ENCODE data around the gene PCID2.

DNA sequence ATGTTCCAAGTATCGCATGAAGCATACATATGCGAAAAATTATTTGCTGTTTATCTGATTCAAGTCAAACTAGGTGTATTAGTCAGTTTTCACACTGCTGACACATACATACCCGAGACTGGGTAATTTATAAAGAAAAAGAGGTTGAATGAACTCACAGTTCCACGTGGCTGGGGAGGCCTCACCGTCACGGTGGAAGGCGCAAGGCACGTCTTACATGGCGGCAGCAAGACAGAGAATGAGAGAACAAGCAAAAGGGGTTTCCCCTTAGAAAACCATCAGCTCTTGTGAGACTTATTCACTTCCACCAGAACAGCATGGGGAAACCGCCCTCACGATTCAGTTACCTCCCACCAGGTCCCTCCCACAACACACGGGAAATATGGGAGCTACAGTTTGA, 63.0 kb downstream of the PCID2 start:
- TF ChIP-seq, protein P1, sequence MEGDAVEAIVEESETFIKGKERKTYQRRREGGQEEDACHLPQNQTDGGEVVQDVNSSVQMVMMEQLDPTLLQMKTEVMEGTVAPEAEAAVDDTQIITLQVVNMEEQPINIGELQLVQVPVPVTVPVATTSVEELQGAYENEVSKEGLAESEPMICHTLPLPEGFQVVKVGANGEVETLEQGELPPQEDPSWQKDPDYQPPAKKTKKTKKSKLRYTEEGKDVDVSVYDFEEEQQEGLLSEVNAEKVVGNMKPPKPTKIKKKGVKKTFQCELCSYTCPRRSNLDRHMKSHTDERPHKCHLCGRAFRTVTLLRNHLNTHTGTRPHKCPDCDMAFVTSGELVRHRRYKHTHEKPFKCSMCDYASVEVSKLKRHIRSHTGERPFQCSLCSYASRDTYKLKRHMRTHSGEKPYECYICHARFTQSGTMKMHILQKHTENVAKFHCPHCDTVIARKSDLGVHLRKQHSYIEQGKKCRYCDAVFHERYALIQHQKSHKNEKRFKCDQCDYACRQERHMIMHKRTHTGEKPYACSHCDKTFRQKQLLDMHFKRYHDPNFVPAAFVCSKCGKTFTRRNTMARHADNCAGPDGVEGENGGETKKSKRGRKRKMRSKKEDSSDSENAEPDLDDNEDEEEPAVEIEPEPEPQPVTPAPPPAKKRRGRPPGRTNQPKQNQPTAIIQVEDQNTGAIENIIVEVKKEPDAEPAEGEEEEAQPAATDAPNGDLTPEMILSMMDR (IDR thresholded peaks at IDR 0.05; ENCODE audit: low read length): no peak
- TF ChIP-seq EZH2 (optimal IDR thresholded peaks at IDR 0.05; ENCODE audit: low read depth, low read length): no peak

Data from MM.1S (cell line).